NB4 (cell line): ENCODE measurements around the gene FUT8.

Experiments
- DNase-seq: peaks from one replicate; pipeline ENCODE4 v3.0.0; 2010; ENCODE audit warnings: low read depth
- H3K4me3 ChIP-seq: one replicate; pipeline ENCODE4 v1.5.1; 2011; ENCODE audit warnings: mild to moderate bottlenecking, low read depth, low read length, moderate library complexity
- CTCF ChIP-seq: IDR thresholded peaks from one replicate; pipeline ENCODE4 v1.5.1; 2012; ENCODE audit warnings: low read depth, low read length
- MAX ChIP-seq: IDR thresholded peaks from 2 replicates; pipeline ENCODE4 v1.6.1; 2011; ENCODE audit warnings: low read depth, low read length
- MYC ChIP-seq: IDR thresholded peaks from 2 replicates; pipeline ENCODE4 v1.6.1; 2011; ENCODE audit warnings: low read depth, low read length
- POLR2A ChIP-seq: IDR thresholded peaks from 2 replicates; pipeline ENCODE4 v1.6.1; 2011; ENCODE audit warnings: mild to moderate bottlenecking; ENCODE audit not compliant: insufficient read length; ENCODE audit errors: extremely low read depth

The FUT8 gene

GRCh38 chr14:65749287-65749686, 336.8 kb downstream of the FUT8 start:
- DNase-seq: no peak
- TF ChIP-seq MYC (no peak), POLR2A (no peak), MAX (no peak), CTCF (no peak)
- no peak overlapping the region for H3K4me3 ChIP-seq

GRCh38 chr14:65750906-65751305, 338.4 kb downstream of the FUT8 start:
- DNase-seq: no peak
- H3K4me3 ChIP-seq: no peak overlapping the region
- no peak for TF ChIP-seq POLR2A
- no peak for TF ChIP-seq CTCF
- TF ChIP-seq MAX: no peak
- no peak for TF ChIP-seq MYC

- TF ChIP-seq POLR2A: no peak
- no peak for TF ChIP-seq CTCF
- TF ChIP-seq MYC: no peak
- no peak overlapping the region for H3K4me3 ChIP-seq
- DNase-seq: no peak
Observed at GRCh38 chr14:65751510-65751909, 339.0 kb downstream of the FUT8 start.

GRCh38 chr14:65753061-65753460, 340.5 kb downstream of the FUT8 start:
- no peak for TF ChIP-seq MAX
- TF ChIP-seq CTCF: no peak
- TF ChIP-seq MYC: no peak
- no peak for TF ChIP-seq POLR2A
- H3K4me3 ChIP-seq: no peak overlapping the region
- DNase-seq: no peak

- TF ChIP-seq CTCF: no peak
- no peak for TF ChIP-seq MAX
- no peak for TF ChIP-seq POLR2A
- no peak for TF ChIP-seq MYC
- no peak for DNase-seq
- no peak overlapping the region for H3K4me3 ChIP-seq
Observed at GRCh38 chr14:65755331-65755730, 342.8 kb downstream of the FUT8 start.

- no peak for TF ChIP-seq POLR2A
- TF ChIP-seq MAX: no peak
- no peak for TF ChIP-seq CTCF
- DNase-seq: no peak
Observed at GRCh38 chr14:65756880-65757279, 344.4 kb downstream of the FUT8 start.

More at GRCh38 chr14:65756880-65757279, 344.4 kb downstream of the FUT8 start:
- H3K4me3 ChIP-seq: no peak overlapping the region
